WTC11 (cell line): ENCODE data around the gene MCMBP. TPM values are rescaled to one million over a fixed set of nuclear protein-coding genes. Genes with fewer than 3 reads are reported as not detected.
"Not testable (repeated sequence)": the region's sequence is repeated elsewhere in the genome, so short reads cannot be mapped to it uniquely, and the experiment has no call there.

Experiments used
- ATAC-seq: fragments of 200-7000 bp; cut with Tn5 transposase; 2 replicates; pipeline ENCODE4 v1.10.0; 2021; ENCODE audit warnings: mild to moderate bottlenecking, moderate library complexity
- CTCF ChIA-PET: fragments of 300-600 bp; sonication (Branson Sonifier 250); formaldehyde crosslinking; loops from one replicate; lab custom pipeline; 2021; ENCODE audit warnings: antibody characterized with exemption; lab: Charles Lee
- POLR2A ChIA-PET: fragments of 350-600 bp; sonication (Branson Sonifier 250); formaldehyde crosslinking; loops from one replicate; lab custom pipeline; 2021; ENCODE audit warnings: antibody characterized with exemption; lab: Charles Lee
- DNase-seq: peaks from one replicate; pipeline ENCODE4 v3.0.0; 2021; ENCODE audit warnings: low spot score
- H3K27ac Mint-ChIP-seq: 2 replicates; pipeline ENCODE4 v1.8.0; 2021; ENCODE audit warnings: mixed read lengths
- H3K27me3 Mint-ChIP-seq: 2 replicates; pipeline ENCODE4 v1.8.0; 2021; ENCODE audit warnings: low read depth, mild to moderate bottlenecking, moderate library complexity, mixed read lengths
- H3K36me3 Mint-ChIP-seq: 2 replicates; pipeline ENCODE4 v1.8.0; 2021; ENCODE audit warnings: mixed read lengths
- H3K4me1 Mint-ChIP-seq: 2 replicates; pipeline ENCODE4 v1.8.0; 2022; ENCODE audit warnings: mixed read lengths
- H3K4me3 Mint-ChIP-seq: 2 replicates; pipeline ENCODE4 v1.8.0; 2021; ENCODE audit warnings: mild to moderate bottlenecking, moderate library complexity, mixed read lengths
- H3K9me3 Mint-ChIP-seq: 2 replicates; pipeline ENCODE4 v1.8.0; 2021; ENCODE audit warnings: mixed read lengths
- ATF2 ChIP-seq: sonication (generic); formaldehyde crosslinking; IDR thresholded peaks from 2 replicates; pipeline ENCODE4 v1.8.1; 2022; ENCODE audit warnings: low read depth, missing genetic modification reagents, borderline replicate concordance
- ATF3 ChIP-seq: sonication (generic); formaldehyde crosslinking; conservative IDR thresholded peaks from 2 replicates; pipeline ENCODE4 v1.8.1; 2022; ENCODE audit warnings: mild to moderate bottlenecking, missing genetic modification reagents
- CREB1 ChIP-seq: sonication (generic); formaldehyde crosslinking; IDR thresholded peaks from 2 replicates; pipeline ENCODE4 v1.8.0; 2023; ENCODE audit warnings: mild to moderate bottlenecking, missing genetic modification reagents
- FOXP4 ChIP-seq: sonication (generic); formaldehyde crosslinking; IDR thresholded peaks from 2 replicates; pipeline ENCODE4 v1.8.0; 2022; ENCODE audit warnings: mild to moderate bottlenecking, missing genetic modification reagents
- GRHL2 ChIP-seq: fragments of 250-450 bp; sonication (Bioruptor Pico); IDR thresholded peaks from 2 replicates; pipeline ENCODE4 v1.8.0; 2022; ENCODE audit warnings: mild to moderate bottlenecking, moderate library complexity; ENCODE audit not compliant: insufficient replicate concordance, severe bottlenecking
- HMGA2 ChIP-seq: fragments of 250-450 bp; sonication (Bioruptor Pico); IDR thresholded peaks from 2 replicates; pipeline ENCODE4 v1.4.0; 2021; ENCODE audit warnings: mild to moderate bottlenecking, moderate library complexity
- JUN ChIP-seq: sonication (generic); formaldehyde crosslinking; IDR thresholded peaks from 2 replicates; pipeline ENCODE4 v1.8.0; 2023; ENCODE audit warnings: mild to moderate bottlenecking, missing genetic modification reagents
- NR2C2 ChIP-seq: sonication (generic); formaldehyde crosslinking; IDR thresholded peaks from 2 replicates; pipeline ENCODE4 v1.8.0; 2022; ENCODE audit warnings: mild to moderate bottlenecking, missing genetic modification reagents
- OVOL2 ChIP-seq: fragments of 250-450 bp; sonication (Bioruptor Pico); IDR thresholded peaks from 2 replicates; pipeline ENCODE4 v1.9.0; 2021; ENCODE audit warnings: mild to moderate bottlenecking, borderline replicate concordance
- PRRX2 ChIP-seq: fragments of 250-450 bp; sonication (Bioruptor Pico); IDR thresholded peaks from 2 replicates; pipeline ENCODE4 v1.8.0; 2021; ENCODE audit warnings: mild to moderate bottlenecking
- RORB ChIP-seq: fragments of 250-450 bp; sonication (Bioruptor Pico); IDR thresholded peaks from 2 replicates; pipeline ENCODE4 v1.9.0; 2021; ENCODE audit warnings: mild to moderate bottlenecking
- SP1 ChIP-seq: sonication (generic); formaldehyde crosslinking; conservative IDR thresholded peaks from 2 replicates; pipeline ENCODE4 v1.8.1; 2022; ENCODE audit warnings: missing genetic modification reagents
- ZNF121 ChIP-seq: sonication (generic); formaldehyde crosslinking; IDR thresholded peaks from 2 replicates; pipeline ENCODE4 v1.8.0; 2023; ENCODE audit warnings: missing genetic modification reagents
- ZNF396 ChIP-seq: fragments of 250-450 bp; sonication (Bioruptor Pico); IDR thresholded peaks from 2 replicates; pipeline ENCODE4 v1.8.0; 2021; ENCODE audit warnings: mild to moderate bottlenecking, moderate library complexity, borderline replicate concordance
- ZNF423 ChIP-seq: fragments of 250-450 bp; sonication (Bioruptor Pico); IDR thresholded peaks from 2 replicates; pipeline ENCODE4 v2.1.2; 2022; ENCODE audit warnings: mild to moderate bottlenecking, moderate library complexity
- total RNA-seq: library from RNA; stranded (reverse); gene quantifications from 3 replicates; pipeline ENCODE4 v1.2.3, GENCODE V29; 2021
- TF ChIP-seq, protein P1 (sequence below): sonication (generic); formaldehyde crosslinking; IDR thresholded peaks from 2 replicates; pipeline ENCODE4 v1.8.1; 2022; ENCODE audit warnings: low read depth, mild to moderate bottlenecking, moderate library complexity, missing genetic modification reagents, borderline replicate concordance
- TF ChIP-seq, protein P2 (sequence below): fragments of 250-450 bp; sonication (Bioruptor Pico); IDR thresholded peaks from 2 replicates; pipeline ENCODE4 v1.9.0; 2021; ENCODE audit warnings: mild to moderate bottlenecking, borderline replicate concordance

Gene MCMBP
- total RNA-seq, 1 experiment from 2014 or later: 64.7 TPM

- DNase-seq (no peak), ATAC-seq (no peak)
- no peaks in the 10 kb centered on the region for H3K4me1 Mint-ChIP-seq
- no peak for TF ChIP-seq HMGA2 (CRISPR knock-in tag)
- TF ChIP-seq PRRX2 (CRISPR knock-in tag): no peak
- TF ChIP-seq SP1 (CRISPR knock-in tag): no peak
- TF ChIP-seq GRHL2: no peak
- TF ChIP-seq RORB (CRISPR knock-in tag): no peak
- TF ChIP-seq, protein P1, sequence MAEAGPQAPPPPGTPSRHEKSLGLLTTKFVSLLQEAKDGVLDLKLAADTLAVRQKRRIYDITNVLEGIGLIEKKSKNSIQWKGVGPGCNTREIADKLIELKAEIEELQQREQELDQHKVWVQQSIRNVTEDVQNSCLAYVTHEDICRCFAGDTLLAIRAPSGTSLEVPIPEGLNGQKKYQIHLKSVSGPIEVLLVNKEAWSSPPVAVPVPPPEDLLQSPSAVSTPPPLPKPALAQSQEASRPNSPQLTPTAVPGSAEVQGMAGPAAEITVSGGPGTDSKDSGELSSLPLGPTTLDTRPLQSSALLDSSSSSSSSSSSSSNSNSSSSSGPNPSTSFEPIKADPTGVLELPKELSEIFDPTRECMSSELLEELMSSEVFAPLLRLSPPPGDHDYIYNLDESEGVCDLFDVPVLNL (CRISPR knock-in tag): no peak
- no peaks in the 10 kb centered on the region for H3K9me3 Mint-ChIP-seq
- H3K36me3 Mint-ChIP-seq: peaks cover 27% of the 10 kb centered on the region
- H3K4me3 Mint-ChIP-seq: no peak overlapping the region
- POLR2A ChIA-PET: no interaction called here
- CTCF ChIA-PET: no interaction called here
- no peaks in the 10 kb centered on the region for H3K27me3 Mint-ChIP-seq
- H3K27ac Mint-ChIP-seq: no peak overlapping the region
Observed at GRCh38 chr10:119796039-119796438, 76.6 kb downstream of the MCMBP start.

DNA sequence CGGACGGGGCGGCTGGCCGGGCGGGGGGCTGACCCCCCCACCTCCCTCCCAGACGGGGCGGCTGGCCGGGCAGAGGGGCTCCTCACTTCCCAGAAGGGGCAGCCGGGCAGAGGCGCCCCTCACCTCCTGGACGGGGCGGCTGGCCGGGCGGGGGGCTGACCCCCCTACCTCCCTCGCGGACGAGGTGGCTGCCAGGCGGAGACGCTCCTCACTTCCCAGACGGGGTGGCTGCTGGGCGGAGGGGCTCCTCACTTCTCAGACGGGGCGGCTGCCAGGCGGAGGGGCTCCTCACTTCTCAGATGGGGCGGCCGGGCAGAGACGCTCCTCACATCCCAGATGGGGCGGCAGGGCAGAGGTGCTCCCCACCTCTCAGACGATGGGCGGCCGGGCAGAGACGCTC is 77.5 kb downstream of the MCMBP start:
- CTCF ChIA-PET, POLR2A ChIA-PET: not testable (repeated sequence)

GRCh38 chr10:119786117-119786769 is 86.4 kb downstream of the MCMBP start:
- TF ChIP-seq, protein P2, sequence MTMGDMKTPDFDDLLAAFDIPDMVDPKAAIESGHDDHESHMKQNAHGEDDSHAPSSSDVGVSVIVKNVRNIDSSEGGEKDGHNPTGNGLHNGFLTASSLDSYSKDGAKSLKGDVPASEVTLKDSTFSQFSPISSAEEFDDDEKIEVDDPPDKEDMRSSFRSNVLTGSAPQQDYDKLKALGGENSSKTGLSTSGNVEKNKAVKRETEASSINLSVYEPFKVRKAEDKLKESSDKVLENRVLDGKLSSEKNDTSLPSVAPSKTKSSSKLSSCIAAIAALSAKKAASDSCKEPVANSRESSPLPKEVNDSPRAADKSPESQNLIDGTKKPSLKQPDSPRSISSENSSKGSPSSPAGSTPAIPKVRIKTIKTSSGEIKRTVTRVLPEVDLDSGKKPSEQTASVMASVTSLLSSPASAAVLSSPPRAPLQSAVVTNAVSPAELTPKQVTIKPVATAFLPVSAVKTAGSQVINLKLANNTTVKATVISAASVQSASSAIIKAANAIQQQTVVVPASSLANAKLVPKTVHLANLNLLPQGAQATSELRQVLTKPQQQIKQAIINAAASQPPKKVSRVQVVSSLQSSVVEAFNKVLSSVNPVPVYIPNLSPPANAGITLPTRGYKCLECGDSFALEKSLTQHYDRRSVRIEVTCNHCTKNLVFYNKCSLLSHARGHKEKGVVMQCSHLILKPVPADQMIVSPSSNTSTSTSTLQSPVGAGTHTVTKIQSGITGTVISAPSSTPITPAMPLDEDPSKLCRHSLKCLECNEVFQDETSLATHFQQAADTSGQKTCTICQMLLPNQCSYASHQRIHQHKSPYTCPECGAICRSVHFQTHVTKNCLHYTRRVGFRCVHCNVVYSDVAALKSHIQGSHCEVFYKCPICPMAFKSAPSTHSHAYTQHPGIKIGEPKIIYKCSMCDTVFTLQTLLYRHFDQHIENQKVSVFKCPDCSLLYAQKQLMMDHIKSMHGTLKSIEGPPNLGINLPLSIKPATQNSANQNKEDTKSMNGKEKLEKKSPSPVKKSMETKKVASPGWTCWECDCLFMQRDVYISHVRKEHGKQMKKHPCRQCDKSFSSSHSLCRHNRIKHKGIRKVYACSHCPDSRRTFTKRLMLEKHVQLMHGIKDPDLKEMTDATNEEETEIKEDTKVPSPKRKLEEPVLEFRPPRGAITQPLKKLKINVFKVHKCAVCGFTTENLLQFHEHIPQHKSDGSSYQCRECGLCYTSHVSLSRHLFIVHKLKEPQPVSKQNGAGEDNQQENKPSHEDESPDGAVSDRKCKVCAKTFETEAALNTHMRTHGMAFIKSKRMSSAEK (CRISPR knock-in tag): no peak
- TF ChIP-seq FOXP4 (CRISPR knock-in tag): no peak
- no peak; the same call in 1 of the 2 replicates for TF ChIP-seq ATF3
- no peak for TF ChIP-seq OVOL2 (CRISPR knock-in tag)
- no peak for TF ChIP-seq NR2C2 (CRISPR knock-in tag)
- TF ChIP-seq RORB (CRISPR knock-in tag): no peak
- no peak for TF ChIP-seq ZNF423
- TF ChIP-seq CREB1 (CRISPR knock-in tag): no peak
- no peak for TF ChIP-seq ZNF121 (CRISPR knock-in tag)
- no peak for TF ChIP-seq ATF2 (CRISPR knock-in tag)
- no peak for TF ChIP-seq JUN
- no peak for TF ChIP-seq ZNF396 (CRISPR knock-in tag)
- TF ChIP-seq, all 79 proteins: peak for 0
- peak overlapping the region; percentile 41 for H3K4me3 Mint-ChIP-seq
- H3K9me3 Mint-ChIP-seq: no peaks in the 10 kb centered on the region
- peak overlapping the region; percentile 95 for H3K27ac Mint-ChIP-seq
- H3K36me3 Mint-ChIP-seq: no peaks in the 10 kb centered on the region
- no peaks in the 10 kb centered on the region for H3K27me3 Mint-ChIP-seq
- DNase-seq (peak; percentile 54), ATAC-seq (peak; percentile 99)
- ChIA-PET CTCF (interaction anchor here (1.5 kb wide), 1 partner anchor 36 kb away, joined by 7 read pairs; no protein-coding TSS in a partner anchor), POLR2A (interaction anchor here (0.7 to 1.0 kb wide), 2 partner anchors 26 to 847 kb away, joined by 3 read pairs; no protein-coding TSS in a partner anchor)
- peaks cover 42% of the 10 kb centered on the region for H3K4me1 Mint-ChIP-seq

More for the DNA sequence above, 77.5 kb downstream of the MCMBP start:
- not testable (repeated sequence) for H3K4me3 Mint-ChIP-seq, H3K4me1 Mint-ChIP-seq, DNase-seq, H3K27ac Mint-ChIP-seq, H3K9me3 Mint-ChIP-seq, ATAC-seq, H3K27me3 Mint-ChIP-seq
- peaks cover 27% of the 10 kb centered on the region for H3K36me3 Mint-ChIP-seq
